ENCODE results near the gene SRD5A1.

- TF ChIP-seq ZNF565 (CRISPR knock-in tag; conservative IDR thresholded peaks at IDR 0.05; ENCODE audit: low read depth), result no peak
- TF ChIP-seq PPARA (CRISPR knock-in tag; IDR thresholded peaks at IDR 0.05; ENCODE audit: borderline replicate concordance), result no peak
- no peak for TF ChIP-seq ZFP3 (CRISPR knock-in tag; IDR thresholded peaks at IDR 0.05)
- no peak for TF ChIP-seq TOX (CRISPR knock-in tag; IDR thresholded peaks at IDR 0.05; ENCODE audit: borderline replicate concordance)
- no peak for TF ChIP-seq ZNF70 (CRISPR knock-in tag; IDR thresholded peaks at IDR 0.05)
- no peak for TF ChIP-seq TCF4 (CRISPR knock-in tag; IDR thresholded peaks at IDR 0.05; ENCODE audit: borderline replicate concordance)
These were observed 68.3 kb downstream of the SRD5A1 start for GRCh38 chr5:6701491-6701890.

Data from SK-N-SH treated with all-trans-retinoic acid at 6 μM for 48 hours (cell line).